HG02610 (cell line): ENCODE results near the gene HSPBP1.
"Not testable (repeated sequence)": the region's sequence is repeated elsewhere in the genome, so short reads cannot be mapped to it uniquely, and the experiment has no call there.

Experiments
- ATAC-seq: cut with Tn5 transposase; IDR thresholded peaks from one replicate; pipeline ENCODE4 v1.9.1; 2021; ENCODE audit warnings: mild to moderate bottlenecking, moderate library complexity; ENCODE audit not compliant: unreplicated experiment

Gene HSPBP1

GRCh38 chr19:55241143-55241934 is 38.6 kb downstream of the HSPBP1 start:
- no peak for ATAC-seq

- ATAC-seq: no peak
These were observed 39.2 kb downstream of the HSPBP1 start for GRCh38 chr19:55240713-55241020.

GRCh38 chr19:55239004-55239403 is 40.9 kb downstream of the HSPBP1 start:
- ATAC-seq: no peak

- no peak for ATAC-seq
These were observed 41.9 kb downstream of the HSPBP1 start for GRCh38 chr19:55238030-55238429.

- no peak for ATAC-seq
These were observed 46.9 kb downstream of the HSPBP1 start for GRCh38 chr19:55232986-55233385.

GRCh38 chr19:55232286-55232602 is 47.7 kb downstream of the HSPBP1 start:
- no peak for ATAC-seq

- no peak for ATAC-seq
These were observed 48.3 kb downstream of the HSPBP1 start for GRCh38 chr19:55231391-55232285.

GRCh38 chr19:55230780-55231179 is 49.1 kb downstream of the HSPBP1 start:
- ATAC-seq: no peak

- no peak for ATAC-seq
These were observed 49.6 kb downstream of the HSPBP1 start for GRCh38 chr19:55230329-55230728.

- no peak for ATAC-seq
These were observed 50.1 kb downstream of the HSPBP1 start for GRCh38 chr19:55229789-55230182.

GRCh38 chr19:55229145-55229788 is 50.6 kb downstream of the HSPBP1 start:
- ATAC-seq: no peak

GRCh38 chr19:55228403-55229031 is 51.4 kb downstream of the HSPBP1 start, which contains the start of gene TMEM86B:
Gene TMEM86B (minus strand): TSS chr19:55228763. CDS start chr19:55228741, 22 bp downstream.
- ATAC-seq: no peak

- no peak for ATAC-seq
These were observed 51.9 kb downstream of the HSPBP1 start for GRCh38 chr19:55228015-55228391.

GRCh38 chr19:55227241-55228014 is 52.5 kb downstream of the HSPBP1 start:
- no peak for ATAC-seq

- ATAC-seq: no peak
These were observed 53.1 kb downstream of the HSPBP1 start for GRCh38 chr19:55226788-55227187.

GRCh38 chr19:55226273-55226672 is 53.6 kb downstream of the HSPBP1 start:
- ATAC-seq: no peak

GRCh38 chr19:55225415-55225958 is 54.4 kb downstream of the HSPBP1 start:
- ATAC-seq: no peak

GRCh38 chr19:55224679-55225414 is 55.1 kb downstream of the HSPBP1 start:
- ATAC-seq: not testable (repeated sequence)

- ATAC-seq: no peak
These were observed 55.8 kb downstream of the HSPBP1 start for GRCh38 chr19:55224038-55224665.
